Activated CD8-positive, alpha-beta memory T cell treated with anti-CD3 and anti-CD28 coated beads, Interleukin-2, amount 10 ng/mL, durations not matched to agents 7 days and 5 days (primary cell): Measurements from ENCODE around the gene MOXD1. TPM values are rescaled to one million over a fixed set of nuclear protein-coding genes. Genes with fewer than 3 reads are reported as not detected.
A peak's percentile ranks its signal among the peaks of the same experiment; 100 is the strongest.
"Not testable (repeated sequence)": the region's sequence is repeated elsewhere in the genome, so short reads cannot be mapped to it uniquely, and the experiment has no call there.

Experiments used
- ATAC-seq: fragments of 150-1000 bp; cut with Tn5 transposase; one replicate; pipeline ENCODE4 v1.10.0; 2021; ENCODE audit warnings: moderate library complexity
- CTCF ChIA-PET: fragments of 350-600 bp; sonication (Branson Sonifier 250); formaldehyde crosslinking; loops from one replicate; lab custom pipeline; 2021; ENCODE audit warnings: antibody characterized with exemption; lab: Charles Lee
- DNase-seq: peaks from one replicate; pipeline ENCODE4 v3.0.0-alpha.2; 2020
- H3K27ac Mint-ChIP-seq: one replicate; pipeline ENCODE4 v1.8.0; 2021; ENCODE audit warnings: mild to moderate bottlenecking, mixed read lengths
- H3K27me3 Mint-ChIP-seq: one replicate; pipeline ENCODE4 v1.8.0; 2021; ENCODE audit warnings: mixed read lengths
- H3K36me3 Mint-ChIP-seq: one replicate; pipeline ENCODE4 v1.8.0; 2021; ENCODE audit warnings: mild to moderate bottlenecking, mixed read lengths
- H3K4me1 Mint-ChIP-seq: one replicate; pipeline ENCODE4 v1.8.0; 2021; ENCODE audit warnings: mixed read lengths
- H3K4me3 Mint-ChIP-seq: one replicate; pipeline ENCODE4 v1.8.0; 2021; ENCODE audit warnings: mild to moderate bottlenecking, moderate library complexity, mixed read lengths
- H3K9me3 Mint-ChIP-seq: one replicate; pipeline ENCODE4 v1.8.0; 2022; ENCODE audit warnings: low read depth, mixed read lengths
- total RNA-seq, 2 experiments: library from RNA; stranded (reverse); gene quantifications; one replicate each; pipeline ENCODE4 v1.2.3, GENCODE V29; 2021

Gene MOXD1
- total RNA-seq, 2 experiments from 2014 or later = 0.45 TPM; not detected in 1

DNA sequence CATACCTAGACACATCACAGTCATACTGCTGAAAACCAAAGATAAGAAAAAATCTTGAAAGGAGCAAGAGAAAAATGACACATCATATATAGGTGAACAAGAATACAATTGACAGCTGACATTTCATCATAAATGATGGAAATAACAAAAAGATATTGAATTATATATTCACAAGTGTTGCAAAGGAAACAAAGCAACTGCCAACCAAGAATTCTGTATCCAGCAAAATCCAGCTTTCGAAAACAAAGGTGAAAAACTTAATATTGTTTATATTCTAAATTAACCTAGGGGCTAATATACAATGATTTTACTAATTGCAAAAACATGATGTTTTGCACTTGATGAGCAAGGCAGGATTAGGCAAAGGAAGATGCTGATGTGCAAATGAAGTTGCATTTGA, 84.3 kb downstream of the MOXD1 start:
- Mint-ChIP-seq H3K36me3 (no peaks in the 10 kb centered on the region), H3K4me3 (no peak overlapping the region), H3K27me3 (peaks cover under 1% of the 10 kb centered on the region), H3K9me3 (peaks cover 2% of the 10 kb centered on the region), H3K4me1 (no peaks in the 10 kb centered on the region), H3K27ac (no peak overlapping the region)
- CTCF ChIA-PET = interaction anchor here (1.2 kb wide), 1 partner anchor 37 kb away, joined by 3 read pairs; no protein-coding TSS in a partner anchor
- DNase-seq = no peak
- no peak for ATAC-seq

GRCh38 chr6:132314432-132314831, 86.8 kb downstream of the MOXD1 start:
- Mint-ChIP-seq H3K4me3 (no peak overlapping the region), H3K27ac (no peak overlapping the region), H3K9me3 (peaks cover 2% of the 10 kb centered on the region), H3K4me1 (no peaks in the 10 kb centered on the region), H3K36me3 (no peaks in the 10 kb centered on the region), H3K27me3 (peaks cover 13% of the 10 kb centered on the region)
- DNase-seq (no peak), ATAC-seq (no peak)
- CTCF ChIA-PET = interaction anchor here (0.9 kb wide), 1 partner anchor 14 kb away, joined by 4 read pairs; no protein-coding TSS in a partner anchor

DNA sequence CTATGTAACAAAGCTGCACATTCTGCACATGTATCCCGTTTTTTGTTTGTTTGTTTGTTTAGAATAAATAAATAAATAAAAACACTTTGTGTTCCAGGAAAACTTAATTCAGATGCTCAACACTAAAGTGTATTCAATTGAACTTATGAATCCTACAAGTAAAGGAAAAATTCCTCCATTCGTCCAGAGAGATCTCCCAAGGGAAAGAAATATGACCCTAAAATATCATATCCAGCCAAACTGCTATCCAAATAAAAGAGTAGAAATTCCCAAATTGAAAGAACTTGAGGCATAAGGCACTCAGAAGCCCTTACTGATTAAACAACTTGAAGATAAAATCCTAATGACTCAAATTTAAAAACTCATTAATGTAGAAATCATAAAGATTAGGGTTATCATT, 90.4 kb downstream of the MOXD1 start:
- no peak overlapping the region for H3K27ac Mint-ChIP-seq
- no peaks in the 10 kb centered on the region for H3K36me3 Mint-ChIP-seq
- CTCF ChIA-PET = no interaction called here
- H3K27me3 Mint-ChIP-seq = peaks cover 25% of the 10 kb centered on the region
- DNase-seq = no peak
- no peaks in the 10 kb centered on the region for H3K9me3 Mint-ChIP-seq
- H3K4me3 Mint-ChIP-seq = no peak overlapping the region
- ATAC-seq = no peak
- no peaks in the 10 kb centered on the region for H3K4me1 Mint-ChIP-seq

GRCh38 chr6:132310151-132310550, 91.1 kb downstream of the MOXD1 start:
- DNase-seq, H3K36me3 Mint-ChIP-seq, CTCF ChIA-PET, H3K4me1 Mint-ChIP-seq, ATAC-seq, H3K27ac Mint-ChIP-seq, H3K4me3 Mint-ChIP-seq, H3K9me3 Mint-ChIP-seq: not testable (repeated sequence)
- H3K27me3 Mint-ChIP-seq = peaks cover 26% of the 10 kb centered on the region

GRCh38 chr6:132304891-132305305, 96.4 kb downstream of the MOXD1 start:
- Mint-ChIP-seq H3K36me3 (no peaks in the 10 kb centered on the region), H3K27me3 (peaks cover 26% of the 10 kb centered on the region), H3K4me1 (no peaks in the 10 kb centered on the region), H3K27ac (no peak overlapping the region), H3K4me3 (no peak overlapping the region), H3K9me3 (no peaks in the 10 kb centered on the region)
- no peak for ATAC-seq
- CTCF ChIA-PET = no interaction called here
- no peak for DNase-seq

DNA sequence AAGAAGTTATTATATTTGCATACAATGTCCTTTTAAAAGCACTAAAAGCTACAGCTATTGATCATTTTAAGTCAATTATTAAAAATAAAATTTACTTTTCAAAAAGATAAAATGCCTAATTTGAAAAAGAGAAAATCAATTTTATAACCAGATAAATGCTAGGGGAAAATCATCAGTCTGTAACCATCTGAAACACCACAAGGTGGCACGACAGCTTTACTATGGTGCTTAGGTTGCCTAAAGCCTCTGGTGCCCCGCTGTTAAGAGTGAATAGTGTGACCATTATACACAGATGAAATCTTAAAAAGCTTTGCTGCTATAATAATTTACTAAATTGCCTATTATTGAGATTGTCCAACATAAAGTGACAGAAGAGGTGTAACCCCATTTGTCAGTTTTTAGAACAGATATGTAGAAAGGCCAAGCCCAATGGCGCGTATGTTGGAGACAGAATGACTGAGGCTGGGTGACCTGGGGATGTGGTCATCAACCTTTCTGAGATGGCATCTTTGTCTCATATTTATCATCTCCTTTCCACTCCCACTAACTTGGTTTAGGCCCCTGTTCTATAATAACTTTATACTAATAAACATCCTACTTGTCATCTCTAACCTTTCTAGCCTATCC, 100.8 kb downstream of the MOXD1 start:
- Mint-ChIP-seq H3K4me3 (no peak overlapping the region), H3K4me1 (no peaks in the 10 kb centered on the region), H3K36me3 (no peaks in the 10 kb centered on the region), H3K27me3 (peaks cover 21% of the 10 kb centered on the region), H3K27ac (no peak overlapping the region), H3K9me3 (no peaks in the 10 kb centered on the region)
- DNase-seq (no peak), ATAC-seq (no peak)
- CTCF ChIA-PET = interaction anchor here (1.0 to 2.0 kb wide), 4 partner anchors 14 to 186 kb away, joined by 4 to 11 read pairs (median 8); no protein-coding TSS in a partner anchor

DNA sequence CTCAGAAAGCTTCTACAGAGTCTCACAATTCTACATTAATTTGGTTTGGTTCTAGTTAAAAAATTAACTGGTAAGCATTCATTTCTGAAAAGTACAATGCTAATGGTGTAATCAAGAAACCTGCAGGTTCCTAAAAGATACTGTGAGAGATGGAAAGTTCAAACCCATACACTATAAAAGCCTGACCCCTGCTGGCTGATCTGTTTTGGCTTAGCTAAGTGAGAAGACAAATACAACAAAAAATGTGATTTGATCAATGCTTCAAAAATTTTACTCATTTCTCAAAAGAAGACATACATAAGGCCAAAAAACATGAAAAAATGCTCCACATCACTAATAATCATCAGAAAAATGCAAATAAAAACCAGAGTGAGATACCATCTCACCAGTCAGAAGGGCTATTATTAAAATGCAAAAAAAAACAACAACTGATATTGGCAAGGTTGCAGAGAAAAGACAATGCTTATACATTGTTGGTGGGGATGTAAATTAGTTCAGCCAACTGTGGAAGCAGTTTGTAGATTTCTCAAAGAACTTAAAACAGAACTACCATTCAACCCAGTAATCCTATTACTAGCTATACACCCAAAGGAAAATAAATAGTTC, 102.8 kb downstream of the MOXD1 start:
- no peak for ATAC-seq
- CTCF ChIA-PET = interaction anchor here (0.6 to 2.8 kb wide), 8 partner anchors 8 to 189 kb away, joined by 3 to 38 read pairs (median 4); no protein-coding TSS in a partner anchor
- no peak overlapping the region for H3K27ac Mint-ChIP-seq

DNA sequence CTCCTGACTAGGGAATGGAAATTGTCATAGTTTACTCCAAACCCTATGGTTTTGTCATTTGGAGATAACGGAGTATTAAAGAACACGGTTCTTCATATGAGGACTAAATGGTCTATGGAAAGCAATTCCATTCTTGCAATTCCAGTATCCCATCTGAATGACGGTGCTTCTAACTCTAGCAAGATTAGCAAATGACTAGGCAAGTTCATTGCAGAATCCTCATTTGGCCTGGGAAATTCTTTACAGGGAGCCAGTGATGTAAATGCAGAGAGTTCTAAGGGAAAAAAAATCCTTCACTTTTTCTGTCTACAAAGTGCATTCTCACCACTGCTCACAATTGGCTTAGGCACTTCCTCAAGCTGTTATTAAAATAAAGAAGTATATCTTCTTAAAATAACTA, 111.5 kb downstream of the MOXD1 start:
- Mint-ChIP-seq H3K36me3 (no peaks in the 10 kb centered on the region), H3K4me3 (no peak overlapping the region), H3K27ac (no peak overlapping the region), H3K27me3 (peaks cover 37% of the 10 kb centered on the region), H3K4me1 (no peaks in the 10 kb centered on the region), H3K9me3 (no peaks in the 10 kb centered on the region)
- CTCF ChIA-PET = interaction anchor here (1.1 to 4.5 kb wide), 2 partner anchors 10 to 195 kb away, joined by 4 to 51 read pairs; no protein-coding TSS in a partner anchor
- ATAC-seq (no peak), DNase-seq (no peak)

More for the DNA sequence above, 102.8 kb downstream of the MOXD1 start:
- peaks cover 29% of the 10 kb centered on the region for H3K27me3 Mint-ChIP-seq
- H3K4me1 Mint-ChIP-seq = no peaks in the 10 kb centered on the region
- H3K36me3 Mint-ChIP-seq = no peaks in the 10 kb centered on the region
- peak; percentile 48 for DNase-seq
- no peaks in the 10 kb centered on the region for H3K9me3 Mint-ChIP-seq
- H3K4me3 Mint-ChIP-seq = no peak overlapping the region

GRCh38 chr6:132287101-132287500, 114.2 kb downstream of the MOXD1 start:
- no peak for ATAC-seq
- DNase-seq = no peak
- Mint-ChIP-seq H3K4me1 (no peaks in the 10 kb centered on the region), H3K27me3 (peaks cover 33% of the 10 kb centered on the region), H3K27ac (no peak overlapping the region), H3K9me3 (no peaks in the 10 kb centered on the region), H3K36me3 (no peaks in the 10 kb centered on the region), H3K4me3 (no peak overlapping the region)
- CTCF ChIA-PET = interaction anchor here (4.5 kb wide), 1 partner anchor 8 kb away, joined by 51 read pairs; no protein-coding TSS in a partner anchor

DNA sequence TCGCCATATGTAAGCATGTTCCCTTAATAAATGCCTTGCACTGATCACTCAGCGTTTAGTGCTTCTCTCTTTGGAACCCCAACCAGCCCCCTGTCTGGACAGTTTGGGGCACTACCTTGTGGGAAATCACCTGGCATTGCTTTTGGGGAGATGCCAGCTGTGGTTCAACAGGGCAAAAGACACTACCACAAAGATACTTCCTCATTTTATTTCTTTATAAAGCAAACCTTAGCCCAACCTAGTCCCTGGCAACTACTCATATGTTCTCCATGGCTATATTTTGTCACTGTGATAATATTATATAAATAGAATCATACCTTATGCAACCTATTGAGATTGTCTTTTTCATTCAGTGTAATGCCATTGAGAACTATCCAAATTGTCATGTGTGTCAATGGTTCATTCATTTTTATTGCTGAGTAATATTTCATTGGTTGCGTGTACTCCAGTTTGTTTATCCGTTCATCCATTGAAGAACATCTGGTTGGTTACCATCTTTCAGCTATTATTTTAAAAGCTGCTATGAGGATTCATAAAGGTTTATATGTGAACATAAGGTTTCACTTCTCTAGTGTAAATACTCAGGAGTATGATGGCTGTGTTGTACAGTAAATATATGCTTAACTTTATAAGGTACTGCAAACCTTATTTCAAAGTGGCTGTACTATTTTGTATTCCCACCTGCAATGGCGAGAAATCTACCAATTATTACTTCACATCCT, 114.8 kb downstream of the MOXD1 start:
- no peaks in the 10 kb centered on the region for H3K4me1 Mint-ChIP-seq
- CTCF ChIA-PET = no interaction called here
- ATAC-seq = no peak

DNA sequence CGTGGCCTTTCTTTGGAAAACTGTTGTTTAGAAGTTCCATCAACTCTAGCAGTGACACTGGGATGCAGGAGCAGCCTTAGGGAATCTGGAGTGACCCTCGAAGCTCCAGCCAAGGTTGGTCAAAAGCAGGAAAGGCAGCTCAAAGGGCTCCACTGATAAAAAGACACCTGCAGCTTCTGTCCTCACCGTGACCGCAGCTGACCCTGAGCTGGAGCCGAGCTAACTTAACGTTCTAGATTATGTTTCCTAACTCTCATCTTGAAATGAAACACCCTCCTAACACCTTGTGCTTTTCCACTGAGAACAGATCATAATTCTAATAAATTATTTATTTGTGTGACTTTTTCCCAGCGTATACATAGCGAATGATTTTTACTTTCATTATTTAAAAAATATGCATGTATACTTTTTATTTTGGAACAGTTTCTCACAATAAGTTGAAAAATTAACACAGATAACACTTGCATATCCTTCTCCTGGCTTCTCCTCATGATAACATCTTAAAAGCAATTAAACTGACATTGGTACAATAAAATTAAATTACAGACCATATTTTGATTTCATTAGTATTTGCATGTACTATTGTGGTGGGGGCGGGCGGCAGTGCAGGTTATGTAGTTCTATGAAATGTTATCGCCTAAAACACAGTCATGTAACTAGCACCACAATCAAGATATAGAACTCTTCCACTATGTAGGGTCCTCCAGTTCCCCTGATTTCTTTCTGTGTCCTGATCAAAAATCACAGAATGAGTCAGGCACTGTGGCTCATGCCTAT, 116.1 kb downstream of the MOXD1 start:
- ATAC-seq (no peak), DNase-seq (no peak)
- CTCF ChIA-PET = interaction anchor here (1.2 kb wide), 1 partner anchor 199 kb away, joined by 6 read pairs; no protein-coding TSS in a partner anchor
- no peaks in the 10 kb centered on the region for H3K9me3 Mint-ChIP-seq
- H3K27ac Mint-ChIP-seq = no peak overlapping the region
- no peaks in the 10 kb centered on the region for H3K4me1 Mint-ChIP-seq
- H3K27me3 Mint-ChIP-seq = peaks cover 32% of the 10 kb centered on the region
- H3K4me3 Mint-ChIP-seq = no peak overlapping the region
- no peaks in the 10 kb centered on the region for H3K36me3 Mint-ChIP-seq

More for the DNA sequence above, 114.8 kb downstream of the MOXD1 start:
- Mint-ChIP-seq H3K27ac (no peak overlapping the region), H3K36me3 (no peaks in the 10 kb centered on the region), H3K27me3 (peaks cover 34% of the 10 kb centered on the region), H3K9me3 (no peaks in the 10 kb centered on the region), H3K4me3 (no peak overlapping the region)
- no peak for DNase-seq

DNA sequence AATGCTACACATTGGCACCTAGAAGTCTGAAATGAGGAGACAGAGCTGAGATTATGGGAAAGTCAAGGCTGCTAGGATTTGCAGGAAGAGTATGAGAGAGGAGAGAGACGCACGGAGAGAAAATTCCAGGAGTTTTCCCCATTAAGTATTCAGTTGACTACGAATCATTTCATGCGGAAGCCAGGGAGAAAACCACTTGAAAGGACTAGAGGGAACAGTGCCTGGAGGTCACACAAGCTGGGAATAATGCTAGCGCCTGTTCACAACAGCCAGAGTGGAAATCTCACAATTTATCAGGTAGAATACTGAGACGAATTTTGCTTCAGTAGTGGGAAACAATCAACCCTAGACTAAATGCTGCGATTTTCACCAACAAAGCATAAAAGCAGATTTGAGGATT, 118.6 kb downstream of the MOXD1 start:
- H3K27ac Mint-ChIP-seq = no peak overlapping the region
- no peak for ATAC-seq
- H3K27me3 Mint-ChIP-seq = peaks cover 26% of the 10 kb centered on the region
- no peak for DNase-seq
- peaks cover 2% of the 10 kb centered on the region for H3K4me1 Mint-ChIP-seq
- CTCF ChIA-PET = interaction anchor here (0.9 kb wide), 1 partner anchor 11 kb away, joined by 3 read pairs; no protein-coding TSS in a partner anchor
- H3K36me3 Mint-ChIP-seq = no peaks in the 10 kb centered on the region
- H3K4me3 Mint-ChIP-seq = no peak overlapping the region
- no peaks in the 10 kb centered on the region for H3K9me3 Mint-ChIP-seq

DNA sequence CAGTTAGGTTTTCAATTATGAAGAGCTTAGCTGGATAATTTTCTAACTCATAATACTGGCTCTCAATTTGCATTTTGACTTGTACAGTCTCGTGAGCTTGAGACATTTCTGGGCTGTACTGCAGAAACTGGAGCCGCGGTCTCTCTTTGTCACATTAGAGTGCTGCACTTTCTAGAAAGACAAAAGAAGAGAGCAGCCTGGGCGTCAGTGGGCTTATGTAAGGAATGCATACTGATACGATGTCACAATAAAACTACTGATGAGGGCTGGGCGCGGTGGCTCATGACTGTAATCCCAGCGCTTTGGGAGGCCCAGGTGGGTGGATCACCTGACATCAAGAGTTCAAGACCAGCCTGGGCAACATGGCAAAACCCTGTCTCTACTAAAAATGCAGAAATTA, 120.8 kb downstream of the MOXD1 start:
- no peaks in the 10 kb centered on the region for H3K9me3 Mint-ChIP-seq
- no peak overlapping the region for H3K27ac Mint-ChIP-seq
- ATAC-seq = no peak
- H3K4me1 Mint-ChIP-seq = peaks cover 2% of the 10 kb centered on the region
- CTCF ChIA-PET = interaction anchor here (0.6 to 5.8 kb wide), 55 partner anchors 9 to 1772 kb away, joined by 3 to 133 read pairs (median 4); partner anchors contain the start of genes SLC2A12 and STX7
- DNase-seq = no peak
- peaks cover 23% of the 10 kb centered on the region for H3K27me3 Mint-ChIP-seq
- H3K36me3 Mint-ChIP-seq = no peaks in the 10 kb centered on the region
- H3K4me3 Mint-ChIP-seq = no peak overlapping the region
